Testis (tissue), 2 donors: Measurements from ENCODE around the gene FOCAD.

ENCODE experiments used
- POLR2A ChIP-seq: fragments of 450-650 bp; IDR thresholded peaks from one replicate; pipeline ENCODE4 v1.6.1; 2017; ENCODE audit warnings: antibody characterized with exemption, mild to moderate bottlenecking, moderate library complexity
- TF ChIP-seq, protein P1 (sequence below), 3 experiments: fragments of 450-650 bp in 2 of 3; fragments of 200-600 bp in 1 of 3; sonication (generic) in 1 of 3; IDR thresholded peaks; one replicate each; pipeline ENCODE4 v1.5.1; 2016 to 2019; ENCODE audit warnings: antibody characterized with exemption in 3 of 3, mild to moderate bottlenecking in 2 of 3, moderate library complexity in 1 of 3

DNA sequence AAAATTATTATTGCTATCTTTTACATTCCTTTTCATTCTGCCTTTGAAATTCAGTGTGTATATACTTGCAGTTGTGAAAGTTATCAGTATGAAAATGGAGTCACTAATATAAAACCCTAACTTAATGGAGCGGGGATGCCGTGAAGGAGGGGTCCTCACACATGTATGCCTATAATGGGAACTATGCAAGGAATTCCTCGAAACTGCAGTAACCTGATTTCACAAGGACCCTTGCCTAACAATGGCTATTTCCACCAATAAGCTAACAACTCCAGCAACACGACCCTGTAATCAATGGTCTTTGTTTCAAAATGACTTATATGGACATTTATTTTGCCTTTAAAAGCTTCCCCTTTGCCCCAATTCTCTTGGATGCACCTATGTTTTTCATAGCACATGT lies 49.2 kb upstream of the FOCAD start:
- TF ChIP-seq POLR2A = no peak
- TF ChIP-seq, protein P1, sequence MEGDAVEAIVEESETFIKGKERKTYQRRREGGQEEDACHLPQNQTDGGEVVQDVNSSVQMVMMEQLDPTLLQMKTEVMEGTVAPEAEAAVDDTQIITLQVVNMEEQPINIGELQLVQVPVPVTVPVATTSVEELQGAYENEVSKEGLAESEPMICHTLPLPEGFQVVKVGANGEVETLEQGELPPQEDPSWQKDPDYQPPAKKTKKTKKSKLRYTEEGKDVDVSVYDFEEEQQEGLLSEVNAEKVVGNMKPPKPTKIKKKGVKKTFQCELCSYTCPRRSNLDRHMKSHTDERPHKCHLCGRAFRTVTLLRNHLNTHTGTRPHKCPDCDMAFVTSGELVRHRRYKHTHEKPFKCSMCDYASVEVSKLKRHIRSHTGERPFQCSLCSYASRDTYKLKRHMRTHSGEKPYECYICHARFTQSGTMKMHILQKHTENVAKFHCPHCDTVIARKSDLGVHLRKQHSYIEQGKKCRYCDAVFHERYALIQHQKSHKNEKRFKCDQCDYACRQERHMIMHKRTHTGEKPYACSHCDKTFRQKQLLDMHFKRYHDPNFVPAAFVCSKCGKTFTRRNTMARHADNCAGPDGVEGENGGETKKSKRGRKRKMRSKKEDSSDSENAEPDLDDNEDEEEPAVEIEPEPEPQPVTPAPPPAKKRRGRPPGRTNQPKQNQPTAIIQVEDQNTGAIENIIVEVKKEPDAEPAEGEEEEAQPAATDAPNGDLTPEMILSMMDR (IDR thresholded peaks at IDR 0.05) = no peak
